Measurements from ENCODE around the gene TRIO.
A peak's percentile ranks its signal among the peaks of the same experiment; 100 is the strongest.

TRIO gene

GRCh38 chr5:14465776-14466175, 322.6 kb downstream of the TRIO start:
- no peak overlapping the region for H3K18ac ChIP-seq (ENCODE audit: low read length)
- H3K27me3 ChIP-seq (ENCODE audit: insufficient read depth, low read length, poor library complexity) = no peaks in the 10 kb centered on the region
- no peak overlapping the region for H3K27ac ChIP-seq (ENCODE audit: low read depth, low read length)
- no peak overlapping the region for H2BK15ac ChIP-seq (replicated peaks; ENCODE audit: low read depth)
- no peak overlapping the region for H4K5ac ChIP-seq (ENCODE audit: low read length)
- no peaks in the 10 kb centered on the region for H3K79me2 ChIP-seq (ENCODE audit: control insufficient read depth, insufficient read depth, low read length)
- H2BK5ac ChIP-seq (ENCODE audit: low read length) = no peak overlapping the region
- H3K23ac ChIP-seq (ENCODE audit: low read length) = no peak overlapping the region
- H2BK120ac ChIP-seq (ENCODE audit: low read depth, low read length) = no peak overlapping the region
- peaks cover 7% of the 10 kb centered on the region for H3K4me1 ChIP-seq (ENCODE audit: control insufficient read depth, low read depth, low read length)
- H3K9ac ChIP-seq (ENCODE audit: low read length) = no peak overlapping the region
- H3K4me2 ChIP-seq (ENCODE audit: low read length) = no peak overlapping the region
- no peak overlapping the region for H3K4ac ChIP-seq (ENCODE audit: low read depth, low read length)
- H4K8ac ChIP-seq (ENCODE audit: low read depth, low read length) = no peak overlapping the region
- peaks cover 5% of the 10 kb centered on the region for H3K36me3 ChIP-seq (ENCODE audit: control insufficient read depth, insufficient read depth, low read length)
- no peak overlapping the region for H2AK5ac ChIP-seq (ENCODE audit: low read length)
- H3K4me3 ChIP-seq (ENCODE audit: low read length) = no peak overlapping the region
- no peak for DNase-seq
- WGBS (ENCODE audit: extremely low coverage, insufficient coverage, low lambda C conversion rate) = no CpG with 5 or more reads among the region's 3 CpGs
- H3K56ac ChIP-seq (ENCODE audit: low read length) = no peak overlapping the region
- no peaks in the 10 kb centered on the region for H3K79me1 ChIP-seq (ENCODE audit: low read length)

GRCh38 chr5:14467251-14467650, 324.1 kb downstream of the TRIO start:
- Histone ChIP-seq H3K18ac (ENCODE audit: low read length) (no peak overlapping the region), H3K4me2 (ENCODE audit: low read length) (no peak overlapping the region), H3K4me1 (ENCODE audit: control insufficient read depth, low read depth, low read length) (peaks cover 7% of the 10 kb centered on the region), H2BK15ac (replicated peaks; ENCODE audit: low read depth) (no peak overlapping the region), H2AK5ac (ENCODE audit: low read length) (no peak overlapping the region), H3K56ac (ENCODE audit: low read length) (no peak overlapping the region), H3K36me3 (ENCODE audit: control insufficient read depth, insufficient read depth, low read length) (peaks cover 5% of the 10 kb centered on the region), H3K79me1 (ENCODE audit: low read length) (no peaks in the 10 kb centered on the region), H3K23ac (ENCODE audit: low read length) (no peak overlapping the region), H3K4ac (ENCODE audit: low read depth, low read length) (no peak overlapping the region), H2BK5ac (ENCODE audit: low read length) (no peak overlapping the region), H2BK120ac (ENCODE audit: low read depth, low read length) (no peak overlapping the region), H3K4me3 (ENCODE audit: low read length) (no peak overlapping the region), H3K27ac (ENCODE audit: low read depth, low read length) (no peak overlapping the region), H3K9ac (ENCODE audit: low read length) (no peak overlapping the region), H3K27me3 (ENCODE audit: insufficient read depth, low read length, poor library complexity) (no peaks in the 10 kb centered on the region), H4K8ac (ENCODE audit: low read depth, low read length) (no peak overlapping the region), H4K5ac (ENCODE audit: low read length) (no peak overlapping the region), H3K79me2 (ENCODE audit: control insufficient read depth, insufficient read depth, low read length) (no peaks in the 10 kb centered on the region)
- no peak for DNase-seq
- WGBS (ENCODE audit: extremely low coverage, insufficient coverage, low lambda C conversion rate) = no CpG with 5 or more reads among the region's 8 CpGs

- Histone ChIP-seq H2BK5ac (ENCODE audit: low read length) (no peak overlapping the region), H3K79me1 (ENCODE audit: low read length) (no peaks in the 10 kb centered on the region), H2BK120ac (ENCODE audit: low read depth, low read length) (no peak overlapping the region), H4K5ac (ENCODE audit: low read length) (no peak overlapping the region), H2BK15ac (replicated peaks; ENCODE audit: low read depth) (no peak overlapping the region), H3K36me3 (ENCODE audit: control insufficient read depth, insufficient read depth, low read length) (peaks cover 5% of the 10 kb centered on the region), H3K18ac (ENCODE audit: low read length) (no peak overlapping the region), H4K8ac (ENCODE audit: low read depth, low read length) (no peak overlapping the region), H2AK5ac (ENCODE audit: low read length) (no peak overlapping the region), H3K4me1 (ENCODE audit: control insufficient read depth, low read depth, low read length) (peaks cover 7% of the 10 kb centered on the region), H3K9ac (ENCODE audit: low read length) (no peak overlapping the region), H3K4me3 (ENCODE audit: low read length) (no peak overlapping the region), H3K4me2 (ENCODE audit: low read length) (no peak overlapping the region), H3K27ac (ENCODE audit: low read depth, low read length) (no peak overlapping the region), H3K27me3 (ENCODE audit: insufficient read depth, low read length, poor library complexity) (no peaks in the 10 kb centered on the region), H3K23ac (ENCODE audit: low read length) (no peak overlapping the region), H3K4ac (ENCODE audit: low read depth, low read length) (no peak overlapping the region), H3K56ac (ENCODE audit: low read length) (no peak overlapping the region), H3K79me2 (ENCODE audit: control insufficient read depth, insufficient read depth, low read length) (no peaks in the 10 kb centered on the region)
- no peak for DNase-seq
- WGBS (ENCODE audit: extremely low coverage, insufficient coverage, low lambda C conversion rate) = no CpG with 5 or more reads among the region's 5 CpGs
Measured at GRCh38 chr5:14467886-14468285, 324.7 kb downstream of the TRIO start.

- H4K8ac ChIP-seq (ENCODE audit: low read depth, low read length) = peak overlapping the region; percentile 56
- H3K27ac ChIP-seq (ENCODE audit: low read depth, low read length) = no peak overlapping the region
- no CpG with 5 or more reads among the region's 10 CpGs for WGBS (ENCODE audit: extremely low coverage, insufficient coverage, low lambda C conversion rate)
- no peak overlapping the region for H4K5ac ChIP-seq (ENCODE audit: low read length)
- no peak overlapping the region for H3K4me3 ChIP-seq (ENCODE audit: low read length)
- no peak overlapping the region for H2BK120ac ChIP-seq (ENCODE audit: low read depth, low read length)
- no peak overlapping the region for H3K9ac ChIP-seq (ENCODE audit: low read length)
- no peaks in the 10 kb centered on the region for H3K79me1 ChIP-seq (ENCODE audit: low read length)
- DNase-seq = no peak
- H3K36me3 ChIP-seq (ENCODE audit: control insufficient read depth, insufficient read depth, low read length) = peaks cover 5% of the 10 kb centered on the region
- H3K4me2 ChIP-seq (ENCODE audit: low read length) = no peak overlapping the region
- H3K23ac ChIP-seq (ENCODE audit: low read length) = no peak overlapping the region
- H3K4me1 ChIP-seq (ENCODE audit: control insufficient read depth, low read depth, low read length) = peaks cover 4% of the 10 kb centered on the region
- no peaks in the 10 kb centered on the region for H3K79me2 ChIP-seq (ENCODE audit: control insufficient read depth, insufficient read depth, low read length)
- no peak overlapping the region for H2AK5ac ChIP-seq (ENCODE audit: low read length)
- no peak overlapping the region for H3K4ac ChIP-seq (ENCODE audit: low read depth, low read length)
- H3K18ac ChIP-seq (ENCODE audit: low read length) = no peak overlapping the region
- H3K56ac ChIP-seq (ENCODE audit: low read length) = no peak overlapping the region
- H2BK15ac ChIP-seq (replicated peaks; ENCODE audit: low read depth) = no peak overlapping the region
- H2BK5ac ChIP-seq (ENCODE audit: low read length) = no peak overlapping the region
- H3K27me3 ChIP-seq (ENCODE audit: insufficient read depth, low read length, poor library complexity) = no peaks in the 10 kb centered on the region
Measured at GRCh38 chr5:14469551-14470377, 326.6 kb downstream of the TRIO start.

GRCh38 chr5:14471507-14471906, 328.4 kb downstream of the TRIO start:
- Histone ChIP-seq H3K18ac (ENCODE audit: low read length) (no peak overlapping the region), H2BK120ac (ENCODE audit: low read depth, low read length) (no peak overlapping the region), H3K4me2 (ENCODE audit: low read length) (no peak overlapping the region), H2BK15ac (replicated peaks; ENCODE audit: low read depth) (no peak overlapping the region), H2AK5ac (ENCODE audit: low read length) (no peak overlapping the region), H3K27me3 (ENCODE audit: insufficient read depth, low read length, poor library complexity) (no peaks in the 10 kb centered on the region), H3K36me3 (ENCODE audit: control insufficient read depth, insufficient read depth, low read length) (no peaks in the 10 kb centered on the region), H3K4me3 (ENCODE audit: low read length) (no peak overlapping the region), H3K23ac (ENCODE audit: low read length) (no peak overlapping the region), H4K5ac (ENCODE audit: low read length) (no peak overlapping the region), H3K27ac (ENCODE audit: low read depth, low read length) (no peak overlapping the region), H3K4me1 (ENCODE audit: control insufficient read depth, low read depth, low read length) (no peaks in the 10 kb centered on the region), H3K4ac (ENCODE audit: low read depth, low read length) (no peak overlapping the region), H3K79me2 (ENCODE audit: control insufficient read depth, insufficient read depth, low read length) (no peaks in the 10 kb centered on the region), H3K56ac (ENCODE audit: low read length) (no peak overlapping the region), H3K79me1 (ENCODE audit: low read length) (no peaks in the 10 kb centered on the region), H2BK5ac (ENCODE audit: low read length) (no peak overlapping the region), H3K9ac (ENCODE audit: low read length) (no peak overlapping the region), H4K8ac (ENCODE audit: low read depth, low read length) (no peak overlapping the region)
- WGBS (ENCODE audit: extremely low coverage, insufficient coverage, low lambda C conversion rate) = no CpG with 5 or more reads among the region's 3 CpGs
- no peak for DNase-seq
